Activated CD4-positive, alpha-beta T cell treated with anti-CD3 and anti-CD28 coated beads, Interleukin-2, amount 10 ng/mL, durations not matched to agents 7 days and 5 days (primary cell): ENCODE data around the gene KRTAP1-5. TPM values are rescaled to one million over a fixed set of nuclear protein-coding genes. Genes with fewer than 3 reads are reported as not detected.
"Not testable (repeated sequence)": the region's sequence is repeated elsewhere in the genome, so short reads cannot be mapped to it uniquely, and the experiment has no call there.

ENCODE experiments used
- CTCF ChIA-PET: fragments of 350-600 bp; sonication (Branson Sonifier 250); formaldehyde crosslinking; loops from one replicate; lab custom pipeline; 2021; ENCODE audit warnings: antibody characterized with exemption; lab: Charles Lee
- POLR2A ChIA-PET: fragments of 350-600 bp; sonication (Branson Sonifier 250); formaldehyde crosslinking; loops from one replicate; lab custom pipeline; 2021; ENCODE audit warnings: antibody characterized with exemption; lab: Charles Lee
- DNase-seq: peaks from one replicate; pipeline ENCODE4 v3.0.0-alpha.2; 2020
- H3K27ac Mint-ChIP-seq: one replicate; pipeline ENCODE4 v1.8.0; 2021; ENCODE audit warnings: mild to moderate bottlenecking, moderate library complexity, mixed read lengths
- H3K27me3 Mint-ChIP-seq: one replicate; pipeline ENCODE4 v1.8.0; 2021; ENCODE audit warnings: mixed read lengths
- H3K36me3 Mint-ChIP-seq: one replicate; pipeline ENCODE4 v1.8.0; 2021; ENCODE audit warnings: low read depth, mixed read lengths
- H3K4me1 Mint-ChIP-seq: one replicate; pipeline ENCODE4 v1.8.0; 2021; ENCODE audit warnings: mixed read lengths
- H3K4me3 Mint-ChIP-seq: one replicate; pipeline ENCODE4 v1.8.0; 2021; ENCODE audit warnings: mild to moderate bottlenecking, moderate library complexity, mixed read lengths
- H3K9me3 Mint-ChIP-seq: one replicate; pipeline ENCODE4 v1.8.0; 2021; ENCODE audit warnings: mixed read lengths
- total RNA-seq, 2 experiments: library from RNA; stranded (reverse); gene quantifications; one replicate each; pipeline ENCODE4 v1.2.3, GENCODE V29; 2021

Gene KRTAP1-5
- total RNA-seq, 2 experiments from 2014 or later: not detected

DNA sequence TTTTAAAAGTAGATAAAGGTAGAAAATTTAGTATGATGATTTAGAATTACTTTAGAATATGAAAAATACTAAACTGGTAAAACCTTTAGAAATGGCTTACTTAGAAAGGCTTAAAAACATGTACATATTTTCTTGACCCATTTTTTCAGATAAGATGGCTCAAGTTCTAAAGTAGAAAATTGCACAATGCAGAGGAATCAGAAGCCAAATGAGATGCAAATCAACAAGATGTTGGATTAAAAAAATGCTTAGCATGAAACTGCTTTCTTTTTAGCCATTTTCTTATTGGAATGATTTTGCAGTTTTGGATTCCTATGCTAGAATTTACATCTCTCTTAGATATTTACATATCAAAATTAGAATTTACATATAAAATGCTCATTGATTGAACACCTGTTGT lies 16.6 kb downstream of the KRTAP1-5 start:
- POLR2A ChIA-PET: no interaction called here
- H3K27me3 Mint-ChIP-seq: peaks cover 7% of the 10 kb centered on the region
- H3K36me3 Mint-ChIP-seq: no peaks in the 10 kb centered on the region

GRCh38 chr17:41009936-41010335 lies 17.1 kb downstream of the KRTAP1-5 start:
- DNase-seq: no peak
- Mint-ChIP-seq H3K36me3 (no peaks in the 10 kb centered on the region), H3K4me3 (no peak overlapping the region), H3K27ac (no peak overlapping the region), H3K9me3 (no peaks in the 10 kb centered on the region), H3K4me1 (no peaks in the 10 kb centered on the region), H3K27me3 (peaks cover 5% of the 10 kb centered on the region)
- CTCF ChIA-PET: interaction anchor here (1.4 kb wide), 1 partner anchor 8 kb away, joined by 5 read pairs; no protein-coding TSS in a partner anchor
- POLR2A ChIA-PET: interaction anchor here (0.7 kb wide), 1 partner anchor 65 kb away, joined by 3 read pairs; no protein-coding TSS in a partner anchor

More for the DNA sequence above, 16.6 kb downstream of the KRTAP1-5 start:
- Mint-ChIP-seq H3K27ac (no peak overlapping the region), H3K4me1 (no peaks in the 10 kb centered on the region), H3K9me3 (no peaks in the 10 kb centered on the region), H3K4me3 (no peak overlapping the region)
- CTCF ChIA-PET: interaction anchor here (1.4 kb wide), 1 partner anchor 8 kb away, joined by 5 read pairs; no protein-coding TSS in a partner anchor
- DNase-seq: no peak

GRCh38 chr17:41009301-41009760 lies 17.7 kb downstream of the KRTAP1-5 start:
- Mint-ChIP-seq H3K4me3 (no peak overlapping the region), H3K9me3 (no peaks in the 10 kb centered on the region), H3K36me3 (no peaks in the 10 kb centered on the region), H3K27me3 (peaks cover 8% of the 10 kb centered on the region), H3K4me1 (no peaks in the 10 kb centered on the region), H3K27ac (no peak overlapping the region)
- no peak for DNase-seq
- ChIA-PET POLR2A (interaction anchor here (0.7 kb wide), 1 partner anchor 66 kb away, joined by 3 read pairs; no protein-coding TSS in a partner anchor), CTCF (interaction anchor here (1.4 kb wide), 1 partner anchor 9 kb away, joined by 5 read pairs; no protein-coding TSS in a partner anchor)

DNA sequence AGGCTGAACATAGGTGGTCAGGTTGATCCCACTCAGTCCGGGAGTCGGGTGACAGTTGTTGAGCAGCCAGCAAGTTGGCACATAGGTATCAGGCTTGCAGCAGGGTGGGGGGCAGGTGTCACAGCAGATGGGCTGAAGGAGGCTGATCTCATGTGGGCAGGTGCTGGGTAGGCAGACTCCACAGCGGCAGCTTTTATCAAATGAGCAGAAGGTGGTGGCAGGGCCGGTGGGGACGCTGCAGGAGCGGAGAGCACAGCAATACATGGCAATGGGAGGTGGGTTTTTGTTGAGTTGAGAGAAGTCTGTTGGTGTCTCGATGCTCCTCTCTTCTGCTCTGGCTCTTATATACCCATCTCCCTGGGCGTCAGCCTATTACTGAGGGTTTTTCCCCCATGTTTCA lies 18.2 kb downstream of the KRTAP1-5 start, which contains the start of gene KRTAP3-1:
KRTAP3-1 (minus strand) TSS at position 318 of the 400 bp plus-strand sequence; CDS start at position 264, 54 bp downstream.
- Mint-ChIP-seq H3K4me1 (no peaks in the 10 kb centered on the region), H3K4me3 (no peak within 1 kb of the TSS), H3K9me3 (no peaks in the 10 kb centered on the region), H3K27ac (no peak within 1 kb of the TSS), H3K27me3 (peaks cover 8% of the 10 kb centered on the region), H3K36me3 (no peaks in the 10 kb centered on the region)
- ChIA-PET POLR2A (no interaction called here), CTCF (no interaction called here)
- no peak for DNase-seq

GRCh38 chr17:41004397-41004796 lies 22.6 kb downstream of the KRTAP1-5 start:
- CTCF ChIA-PET: no interaction called here
- Mint-ChIP-seq H3K4me1 (no peaks in the 10 kb centered on the region), H3K27me3 (peaks cover 12% of the 10 kb centered on the region), H3K4me3 (no peak overlapping the region), H3K9me3 (no peaks in the 10 kb centered on the region), H3K36me3 (no peaks in the 10 kb centered on the region), H3K27ac (no peak overlapping the region)
- DNase-seq: no peak
- POLR2A ChIA-PET: no interaction called here

- no peaks in the 10 kb centered on the region for H3K4me1 Mint-ChIP-seq
- ChIA-PET POLR2A (no interaction called here), CTCF (no interaction called here)
- H3K9me3 Mint-ChIP-seq: no peaks in the 10 kb centered on the region
- H3K36me3 Mint-ChIP-seq: no peaks in the 10 kb centered on the region
- H3K27me3 Mint-ChIP-seq: peaks cover 17% of the 10 kb centered on the region
- no peak overlapping the region for H3K4me3 Mint-ChIP-seq
- DNase-seq: no peak
- no peak overlapping the region for H3K27ac Mint-ChIP-seq
Measured at GRCh38 chr17:41003926-41004325, 23.1 kb downstream of the KRTAP1-5 start.

DNA sequence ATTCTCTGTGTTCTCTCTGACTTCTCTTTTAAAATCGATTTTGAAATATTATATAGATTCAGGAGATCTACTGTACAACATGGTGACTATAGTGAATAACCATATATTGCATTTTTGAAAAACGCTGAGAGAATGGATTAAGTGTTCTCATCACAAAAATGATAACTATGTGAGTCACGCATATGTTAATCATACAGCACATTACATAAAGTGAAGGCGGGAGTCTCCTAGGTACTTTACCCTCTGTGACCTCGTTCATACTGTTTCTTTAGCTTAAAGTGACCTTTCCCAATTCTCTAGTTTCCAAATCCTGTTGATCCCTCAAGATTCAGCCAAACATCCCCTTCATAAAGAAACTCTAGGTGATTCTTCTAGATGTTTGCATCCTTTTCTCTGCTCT lies 24.2 kb downstream of the KRTAP1-5 start:
- Mint-ChIP-seq H3K27ac (no peak overlapping the region), H3K4me1 (no peaks in the 10 kb centered on the region), H3K27me3 (peaks cover 23% of the 10 kb centered on the region), H3K36me3 (no peaks in the 10 kb centered on the region), H3K4me3 (no peak overlapping the region), H3K9me3 (no peaks in the 10 kb centered on the region)
- ChIA-PET POLR2A (no interaction called here), CTCF (no interaction called here)
- DNase-seq: no peak

DNA sequence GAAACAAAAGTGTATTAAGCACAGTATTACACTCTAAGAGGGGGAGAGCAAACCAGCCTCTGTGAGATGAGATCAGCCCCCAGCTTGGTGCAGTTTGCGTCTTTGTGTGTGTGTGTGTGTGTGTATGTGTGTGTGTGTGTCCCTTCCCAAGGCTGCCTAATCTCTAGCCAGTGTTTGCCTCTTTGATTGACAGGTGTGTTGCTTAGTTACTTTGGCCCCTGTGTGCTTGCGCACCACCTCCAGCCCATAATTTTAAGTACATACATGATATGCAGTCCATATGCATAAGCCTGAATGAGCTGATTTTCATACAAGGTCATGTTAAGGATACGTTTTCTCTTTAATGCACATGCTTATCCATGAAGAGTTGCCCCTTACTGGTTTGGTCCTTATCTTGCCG lies 25.2 kb downstream of the KRTAP1-5 start:
- POLR2A ChIA-PET: no interaction called here
- no peak overlapping the region for H3K27ac Mint-ChIP-seq
- H3K36me3 Mint-ChIP-seq: no peaks in the 10 kb centered on the region
- no peak overlapping the region for H3K4me3 Mint-ChIP-seq
- no peaks in the 10 kb centered on the region for H3K9me3 Mint-ChIP-seq
- no peaks in the 10 kb centered on the region for H3K4me1 Mint-ChIP-seq
- no peak for DNase-seq
- CTCF ChIA-PET: interaction anchor here (0.6 kb wide), 1 partner anchor 194 kb away, joined by 4 read pairs; no protein-coding TSS in a partner anchor
- H3K27me3 Mint-ChIP-seq: peaks cover 33% of the 10 kb centered on the region

DNA sequence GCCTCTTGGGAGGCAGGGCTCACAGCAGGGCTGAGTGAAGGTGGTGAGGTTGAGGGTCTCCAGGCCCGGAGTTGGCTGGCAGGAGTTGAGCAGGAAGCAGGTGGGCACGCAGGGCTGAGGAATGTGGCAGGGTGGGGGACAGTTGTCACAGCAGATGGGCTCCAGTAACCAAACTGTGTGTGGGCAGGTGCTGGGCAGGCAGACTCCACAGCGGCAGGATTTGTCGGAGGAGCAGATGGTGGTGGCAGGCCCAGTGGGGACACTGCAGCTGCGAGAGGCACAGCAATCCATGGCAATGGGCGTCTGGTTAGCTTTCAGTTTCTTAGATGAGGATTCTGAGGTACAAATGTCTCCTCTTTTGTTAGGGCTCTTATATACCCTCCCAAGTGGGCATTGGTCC lies 27.4 kb downstream of the KRTAP1-5 start, which contains the start of gene KRTAP3-2:
KRTAP3-2 (minus strand) TSS at position 344 of the 400 bp plus-strand sequence; CDS start at position 291, 53 bp downstream.
- H3K4me1 Mint-ChIP-seq, H3K36me3 Mint-ChIP-seq, DNase-seq, H3K9me3 Mint-ChIP-seq, POLR2A ChIA-PET, H3K27ac Mint-ChIP-seq, H3K4me3 Mint-ChIP-seq, CTCF ChIA-PET: not testable (repeated sequence)
- H3K27me3 Mint-ChIP-seq: peaks cover 37% of the 10 kb centered on the region

GRCh38 chr17:40997361-40997760 lies 29.6 kb downstream of the KRTAP1-5 start:
- Mint-ChIP-seq H3K9me3 (no peaks in the 10 kb centered on the region), H3K36me3 (no peaks in the 10 kb centered on the region), H3K4me1 (no peaks in the 10 kb centered on the region), H3K27me3 (peaks cover 48% of the 10 kb centered on the region), H3K27ac (no peak overlapping the region), H3K4me3 (no peak overlapping the region)
- no peak for DNase-seq
- ChIA-PET POLR2A (no interaction called here), CTCF (interaction anchor here (0.9 kb wide), 1 partner anchor 552 kb away, joined by 3 read pairs; no protein-coding TSS in a partner anchor)

DNA sequence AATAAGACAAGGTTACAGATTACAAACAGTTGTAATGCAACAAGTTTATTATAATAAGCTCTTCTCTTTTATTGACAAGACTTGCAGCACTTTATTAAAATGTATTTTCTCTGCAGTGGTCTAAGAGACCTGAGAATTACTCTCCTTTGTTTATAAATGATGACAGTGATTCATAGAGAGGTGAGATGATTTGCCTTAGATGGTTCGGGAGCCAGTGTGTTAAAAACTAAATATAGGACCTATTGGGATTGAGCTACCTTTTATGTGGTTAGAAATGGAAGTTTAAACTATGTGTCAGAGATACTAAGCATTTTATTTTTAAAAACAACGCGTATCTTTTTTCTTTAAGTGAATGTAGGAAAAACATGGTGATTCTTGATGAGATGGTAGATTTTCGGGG lies 30.2 kb downstream of the KRTAP1-5 start:
- H3K36me3 Mint-ChIP-seq: no peaks in the 10 kb centered on the region
- DNase-seq: no peak
- ChIA-PET CTCF (interaction anchor here (0.9 kb wide), 1 partner anchor 552 kb away, joined by 3 read pairs; no protein-coding TSS in a partner anchor), POLR2A (no interaction called here)
- no peaks in the 10 kb centered on the region for H3K4me1 Mint-ChIP-seq
- no peak overlapping the region for H3K27ac Mint-ChIP-seq
- no peaks in the 10 kb centered on the region for H3K9me3 Mint-ChIP-seq
- H3K4me3 Mint-ChIP-seq: no peak overlapping the region
- H3K27me3 Mint-ChIP-seq: peaks cover 52% of the 10 kb centered on the region

GRCh38 chr17:40995116-40995515 lies 31.9 kb downstream of the KRTAP1-5 start:
- DNase-seq: no peak
- H3K36me3 Mint-ChIP-seq: no peaks in the 10 kb centered on the region
- H3K4me1 Mint-ChIP-seq: no peaks in the 10 kb centered on the region
- CTCF ChIA-PET: interaction anchor here (0.6 kb wide), 1 partner anchor 685 kb away, joined by 5 read pairs; no protein-coding TSS in a partner anchor
- peaks cover 54% of the 10 kb centered on the region for H3K27me3 Mint-ChIP-seq
- H3K27ac Mint-ChIP-seq: no peak overlapping the region
- H3K4me3 Mint-ChIP-seq: no peak overlapping the region
- POLR2A ChIA-PET: no interaction called here
- no peaks in the 10 kb centered on the region for H3K9me3 Mint-ChIP-seq

DNA sequence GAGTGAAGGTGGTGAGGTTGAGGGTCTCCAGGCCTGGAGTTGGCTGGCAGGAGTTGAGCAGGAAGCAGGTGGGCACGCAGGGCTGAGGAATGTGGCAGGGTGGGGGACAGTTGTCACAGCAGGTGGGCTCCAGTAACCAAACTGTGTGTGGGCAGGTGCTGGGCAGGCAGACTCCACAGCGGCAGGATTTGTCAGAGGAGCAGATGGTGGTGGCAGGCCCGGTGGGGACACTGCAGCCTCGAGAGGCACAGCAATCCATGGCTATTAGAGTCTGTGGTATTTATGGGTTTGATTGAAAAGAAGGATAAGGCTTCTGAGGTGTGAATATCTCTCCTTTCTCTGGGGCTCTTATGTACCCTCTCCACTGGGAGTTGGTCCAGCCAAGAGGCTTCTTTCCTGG lies 33.2 kb downstream of the KRTAP1-5 start, which contains the start of gene KRTAP3-3:
KRTAP3-3 (minus strand) TSS at position 326 of the 400 bp plus-strand sequence; CDS start at position 259, 67 bp downstream.
- H3K4me3 Mint-ChIP-seq: no peak within 1 kb of the TSS
- peaks cover 55% of the 10 kb centered on the region for H3K27me3 Mint-ChIP-seq
- ChIA-PET POLR2A (no interaction called here), CTCF (no interaction called here)
- no peak for DNase-seq
- H3K4me1 Mint-ChIP-seq: no peaks in the 10 kb centered on the region
- H3K36me3 Mint-ChIP-seq: no peaks in the 10 kb centered on the region
- H3K27ac Mint-ChIP-seq: no peak within 1 kb of the TSS
- H3K9me3 Mint-ChIP-seq: no peaks in the 10 kb centered on the region
